A172 (cell line): ENCODE results near the gene SVOP. TPM values are rescaled to one million over a fixed set of nuclear protein-coding genes. Genes with fewer than 3 reads are reported as not detected.
"Not testable (repeated sequence)": the region's sequence is repeated elsewhere in the genome, so short reads cannot be mapped to it uniquely, and the experiment has no call there.

Experiments
- DNase-seq: peaks from one replicate; pipeline ENCODE4 v3.0.0-alpha.2; 2015; ENCODE audit warnings: low spot score
- total RNA-seq: library from RNA; depleted of rRNA; stranded (reverse); fragments of >200 nt; shearing (Covaris generic); gene quantifications from 2 replicates; pipeline ENCODE4 v1.2.3, GENCODE V29; 2014; rRNA removed

Gene SVOP
- total RNA-seq, 1 experiment from 2014 or later = not detected

DNA sequence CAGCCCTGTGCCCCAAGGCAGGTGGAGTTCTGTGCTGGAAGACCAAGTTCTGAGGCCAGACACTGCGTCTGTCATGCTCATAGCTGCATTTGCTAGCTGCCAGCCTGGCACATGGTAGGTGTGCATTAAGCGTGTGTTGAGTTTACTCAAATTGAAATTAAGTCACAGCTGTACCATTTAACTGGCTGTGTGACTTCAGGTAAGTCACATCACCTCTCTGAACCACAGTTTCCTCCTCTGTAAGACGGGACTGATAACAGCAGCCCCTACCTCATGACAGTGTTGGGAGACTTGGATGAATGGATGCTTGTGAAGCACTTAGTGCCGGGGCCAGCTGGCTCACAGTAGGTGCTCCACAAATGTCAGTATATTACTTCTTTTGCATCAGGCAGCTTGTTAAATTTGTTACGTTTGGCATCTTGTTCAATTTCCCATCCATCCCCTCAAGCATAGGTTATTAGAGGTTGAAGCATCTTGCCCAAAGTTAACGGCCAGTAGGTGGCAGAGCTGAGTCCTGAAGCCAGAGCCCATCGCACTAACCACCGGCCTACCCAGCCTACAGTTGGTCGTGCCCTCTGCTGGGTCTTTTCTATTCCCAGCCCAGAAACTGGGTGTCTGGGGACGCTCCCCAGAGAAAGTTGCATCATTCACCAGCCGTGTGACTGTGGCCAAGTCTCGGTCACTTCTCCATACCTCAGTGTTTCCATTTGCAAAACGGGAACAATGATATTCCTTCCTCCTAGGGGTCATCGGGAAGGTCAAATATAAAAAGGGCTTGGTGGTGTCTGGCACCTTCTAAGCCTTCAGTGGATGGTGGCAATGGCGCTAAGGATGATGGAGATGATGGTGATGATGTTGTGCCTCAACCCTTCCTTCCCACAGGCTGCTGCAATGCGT lies 136.5 kb downstream of the SVOP start:
- DNase-seq = peak; percentile 28

DNA sequence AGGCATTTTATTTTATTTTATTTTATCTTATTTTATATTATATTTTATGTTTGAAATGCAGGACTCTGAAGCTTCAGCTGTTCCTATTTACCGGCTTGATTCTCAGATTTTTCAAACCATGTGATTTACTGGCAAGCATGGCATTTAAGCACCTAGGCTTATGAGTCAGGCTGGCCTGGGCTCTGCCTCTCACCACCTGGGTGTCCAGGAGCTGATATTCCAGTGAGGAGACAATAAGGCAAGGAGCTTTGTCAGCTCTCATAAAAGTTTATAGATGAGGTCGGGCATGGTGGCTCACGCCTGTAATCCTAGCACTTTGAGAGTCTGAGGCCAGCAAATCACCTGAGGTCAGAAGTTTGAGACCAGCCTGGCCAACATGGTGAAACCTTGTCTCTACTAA lies 138.9 kb downstream of the SVOP start:
- peak; percentile 13 for DNase-seq

DNA sequence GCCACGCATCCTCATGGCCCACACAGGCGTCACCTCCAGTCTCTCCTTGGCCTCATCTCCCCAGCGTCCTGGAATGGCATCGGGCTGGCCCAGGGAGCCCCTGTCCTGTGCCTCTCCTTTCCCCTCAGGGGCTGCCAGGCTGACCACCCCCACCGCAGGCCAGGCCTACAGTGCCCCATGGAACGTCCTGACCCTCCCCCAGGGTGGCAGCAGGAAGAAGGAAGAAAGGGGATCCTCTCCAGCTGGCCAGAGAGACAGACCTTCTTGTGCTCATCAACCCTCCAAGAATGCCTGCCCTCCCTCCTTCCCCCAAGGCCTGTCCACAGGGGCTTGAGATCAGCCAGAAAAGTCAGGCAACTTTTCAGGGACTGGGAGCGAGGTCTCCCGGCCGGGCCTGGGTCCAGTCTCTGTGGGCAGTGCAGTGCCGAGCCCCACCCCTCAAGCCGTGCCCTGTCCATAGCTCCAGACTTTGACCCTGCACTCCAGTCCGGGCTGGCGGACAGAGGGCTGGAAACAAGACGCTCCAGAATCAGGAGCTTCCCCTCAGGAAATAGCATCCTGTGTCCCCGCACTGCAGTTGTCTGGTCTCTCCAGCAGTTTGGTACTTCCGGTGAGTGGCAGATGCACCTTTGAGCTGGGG lies 141.1 kb downstream of the SVOP start, which contains the start of gene DAO:
DAO (plus strand) TSS at position 478 of the 640 bp plus-strand sequence. CDS start 4,915 bp downstream, outside the sequence.
- DNase-seq = no peak

DNA sequence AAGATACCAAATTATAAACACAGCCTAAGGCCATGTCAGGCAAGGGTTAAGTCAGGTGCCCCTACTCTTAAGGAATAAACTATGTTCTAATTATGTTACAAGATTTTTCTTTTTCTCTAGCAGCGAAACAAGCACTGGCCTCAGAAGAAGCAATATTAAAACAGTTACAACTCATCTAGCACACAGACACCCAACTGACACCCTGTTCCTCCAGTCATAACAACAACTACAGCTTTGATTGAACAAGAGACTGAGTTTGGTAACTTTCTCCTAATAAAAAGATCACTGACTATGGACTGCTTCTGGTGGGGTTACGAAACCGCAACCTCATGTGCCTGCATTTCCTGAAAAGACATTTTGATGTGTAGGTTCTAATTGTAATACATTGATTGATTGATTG lies 144.3 kb downstream of the SVOP start:
- no peak for DNase-seq

DNA sequence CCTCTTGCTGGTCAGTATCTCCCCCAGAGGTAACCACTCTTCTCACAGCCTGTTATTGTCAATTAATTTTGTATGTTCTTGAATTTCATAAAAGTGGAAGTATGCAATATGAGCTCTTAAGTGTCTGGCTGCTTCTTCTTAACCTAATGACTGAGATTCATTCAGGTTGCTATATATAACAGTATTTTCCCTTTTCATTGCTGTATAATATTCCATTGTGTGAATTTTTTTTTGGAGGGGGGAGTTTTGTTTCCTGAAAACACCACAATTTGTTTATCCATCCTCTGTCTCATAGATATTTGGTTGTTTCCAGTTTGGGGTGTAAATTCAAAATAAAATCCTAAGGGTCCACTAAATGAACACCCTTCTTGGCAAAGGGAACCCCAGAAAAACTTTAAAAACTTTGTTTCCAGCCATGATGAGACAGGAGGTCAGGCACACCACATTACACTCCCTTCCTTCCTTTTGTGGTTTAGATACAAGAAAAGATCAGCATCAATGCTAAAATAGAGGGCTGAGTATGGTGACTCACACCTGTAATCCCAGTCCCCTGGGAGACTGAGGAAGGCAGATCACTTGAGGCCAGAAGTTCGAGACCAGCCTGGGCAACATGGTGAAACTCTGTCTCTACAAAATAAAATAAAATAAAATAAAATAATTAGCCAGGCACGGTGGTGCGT lies 145.0 kb downstream of the SVOP start:
- no peak for DNase-seq

DNA sequence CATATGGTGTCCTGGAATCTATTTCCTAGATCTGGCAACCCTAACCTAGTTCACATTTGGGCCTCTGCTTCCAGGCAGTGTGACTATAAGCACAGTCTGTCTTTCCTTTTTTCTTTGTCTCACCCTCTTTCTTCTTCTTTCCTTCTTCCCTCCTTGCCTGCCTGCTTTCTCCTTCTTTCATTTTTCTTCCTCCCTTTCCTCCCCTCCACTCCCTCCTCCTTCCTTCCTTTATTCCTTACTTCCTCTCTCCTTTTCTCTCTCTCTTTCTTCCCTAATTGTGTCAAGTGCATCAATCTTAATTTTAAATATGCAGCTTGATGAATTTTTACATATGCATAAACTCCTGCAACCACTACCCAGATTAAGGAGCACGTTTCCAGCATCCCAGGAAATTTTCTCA lies 145.6 kb downstream of the SVOP start:
- no peak for DNase-seq

DNA sequence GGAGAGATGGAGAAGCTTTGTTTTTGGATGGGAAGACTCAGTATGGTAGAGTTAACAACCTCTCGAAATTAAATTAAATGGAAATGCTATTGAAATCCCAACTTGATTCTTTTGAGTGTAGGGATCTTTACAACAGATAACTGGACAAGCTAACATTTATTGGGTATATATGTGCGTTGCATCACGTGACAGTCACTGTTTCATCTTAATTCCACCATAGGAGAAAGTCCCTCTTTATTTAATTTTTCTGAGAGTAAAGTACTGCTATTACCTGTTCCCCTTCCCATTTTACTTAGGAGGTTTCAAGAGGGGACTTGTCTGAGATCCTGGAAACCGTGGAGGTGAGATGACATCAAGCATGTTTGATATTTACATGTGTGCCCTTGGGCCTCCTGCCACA lies 152.1 kb downstream of the SVOP start:
- no peak for DNase-seq

DNA sequence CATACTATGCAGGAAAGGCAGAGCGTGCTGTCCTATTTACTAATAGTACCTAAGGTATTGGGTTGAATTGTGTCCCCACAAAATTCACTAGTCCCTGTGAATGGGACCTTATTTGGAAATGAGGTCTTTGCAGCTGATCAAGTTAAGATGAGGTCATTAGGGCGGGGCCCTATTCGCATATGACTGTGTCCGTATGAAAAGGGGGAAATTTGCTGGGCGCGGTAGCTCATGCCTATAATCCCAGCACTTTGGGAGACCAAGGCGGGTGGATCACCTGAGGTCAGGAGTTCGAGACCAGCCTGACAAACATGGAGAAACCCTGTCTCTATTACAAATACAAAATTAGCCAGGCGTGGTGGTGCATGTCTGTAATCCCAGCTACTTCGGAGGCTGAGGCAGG lies 154.8 kb downstream of the SVOP start:
- not testable (repeated sequence) for DNase-seq

DNA sequence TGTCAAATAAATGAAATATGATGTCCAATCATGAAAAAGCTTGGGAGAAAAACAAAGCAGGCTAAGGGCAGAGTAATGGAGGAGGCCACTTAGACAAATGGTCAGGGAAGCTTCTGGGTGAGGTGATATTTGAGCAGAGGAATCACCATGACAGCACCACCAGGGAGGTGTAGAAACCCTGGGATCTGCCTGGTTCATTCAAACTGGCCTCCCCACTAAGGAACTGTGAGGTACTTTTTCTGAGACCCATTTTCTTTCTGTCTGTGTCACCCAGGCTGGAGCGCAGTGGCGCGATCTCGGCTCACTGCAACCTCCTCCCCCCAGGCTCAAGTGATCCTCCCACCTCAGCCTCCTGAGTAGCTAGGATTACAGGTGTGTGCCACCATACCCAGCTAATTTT lies 155.7 kb downstream of the SVOP start:
- no peak for DNase-seq

DNA sequence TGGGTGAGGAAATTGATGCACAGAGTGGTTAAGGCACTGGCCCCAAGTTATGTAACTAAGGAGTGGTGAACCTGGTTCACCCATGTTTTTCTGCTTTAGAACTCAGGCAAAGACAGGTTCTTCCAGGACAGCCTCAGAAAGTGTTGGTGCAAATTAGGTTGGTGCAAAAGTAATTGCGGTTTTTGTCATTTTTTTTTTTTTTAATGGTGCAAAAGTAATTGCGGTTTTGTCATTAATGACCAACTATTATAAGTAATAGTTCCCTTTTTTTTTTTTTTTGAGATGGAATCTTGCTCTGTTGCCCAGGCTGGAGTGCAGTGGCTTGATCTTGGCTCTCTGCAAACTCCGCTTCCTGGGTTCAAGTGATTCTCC lies 158.3 kb downstream of the SVOP start:
- no peak for DNase-seq

DNA sequence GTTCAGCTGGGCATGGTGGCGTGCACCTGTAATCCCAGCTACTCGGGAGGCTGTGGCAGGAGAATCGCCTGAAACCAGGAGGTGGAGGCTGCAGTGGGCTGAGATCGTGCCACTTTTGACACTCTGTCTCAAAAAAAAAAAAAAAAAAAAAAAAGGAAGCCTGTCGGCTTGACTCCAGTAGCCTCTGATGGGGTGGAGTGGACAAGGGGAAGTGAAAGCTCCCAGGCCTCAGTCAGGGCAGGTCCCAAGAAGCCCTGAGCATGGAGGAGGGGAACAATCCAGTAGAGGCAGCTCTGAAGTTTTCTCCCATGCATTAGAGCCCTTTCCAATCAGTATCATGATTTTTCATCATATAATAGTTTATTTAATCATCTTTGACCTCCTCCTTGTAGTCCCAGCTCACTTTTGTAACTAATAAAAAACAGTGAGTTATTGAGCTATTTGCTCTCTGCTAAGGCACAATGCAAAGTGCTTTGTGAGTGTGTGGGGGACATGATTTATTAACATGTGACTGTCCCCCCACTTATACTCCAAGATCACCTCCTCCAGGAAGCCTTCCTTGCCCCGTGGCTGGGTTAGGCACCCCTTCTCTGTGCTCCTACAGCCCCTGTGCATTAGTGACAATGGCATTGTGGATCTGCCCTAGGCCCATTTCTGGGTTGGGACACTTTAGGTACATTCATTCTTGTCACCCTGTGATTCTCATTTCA lies 158.8 kb downstream of the SVOP start:
- DNase-seq = no peak

DNA sequence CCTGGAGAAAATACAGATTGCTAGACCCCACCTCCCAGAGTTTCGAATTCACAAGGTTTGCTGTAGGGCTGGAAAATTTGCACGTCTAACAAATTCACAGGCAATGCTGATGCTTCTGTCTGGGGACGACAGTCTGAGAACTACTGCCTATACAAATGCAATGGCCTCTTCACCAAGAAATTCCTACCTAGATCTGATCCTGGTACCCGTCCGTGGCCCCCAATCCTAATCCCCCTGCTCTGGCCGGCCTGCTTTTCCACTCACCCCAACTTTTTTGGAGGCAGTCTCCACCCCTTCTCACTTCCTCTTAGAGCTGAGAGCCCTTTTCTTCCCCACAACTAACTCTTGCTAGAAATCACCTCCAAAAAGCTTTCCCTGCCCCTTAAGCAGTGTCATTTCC lies 160.4 kb downstream of the SVOP start:
- DNase-seq = no peak

DNA sequence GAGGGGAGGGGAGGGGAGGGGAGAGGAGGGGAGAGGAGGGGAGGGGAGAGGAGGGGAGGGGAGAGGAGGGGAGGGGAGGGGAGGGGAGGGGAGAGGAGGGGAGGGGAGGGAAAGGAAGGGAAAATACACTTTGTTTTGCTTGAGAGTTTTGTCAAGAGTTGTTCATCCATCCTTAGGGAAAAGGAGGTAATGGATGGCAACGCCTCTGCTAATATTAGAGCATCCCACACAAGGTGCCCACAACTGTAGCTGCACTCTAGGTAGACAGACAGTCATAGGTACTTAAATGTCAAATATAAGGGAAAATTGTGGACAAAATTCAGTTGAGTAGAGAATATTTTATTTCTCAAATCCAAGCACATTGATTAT lies 161.0 kb downstream of the SVOP start:
- no peak for DNase-seq

DNA sequence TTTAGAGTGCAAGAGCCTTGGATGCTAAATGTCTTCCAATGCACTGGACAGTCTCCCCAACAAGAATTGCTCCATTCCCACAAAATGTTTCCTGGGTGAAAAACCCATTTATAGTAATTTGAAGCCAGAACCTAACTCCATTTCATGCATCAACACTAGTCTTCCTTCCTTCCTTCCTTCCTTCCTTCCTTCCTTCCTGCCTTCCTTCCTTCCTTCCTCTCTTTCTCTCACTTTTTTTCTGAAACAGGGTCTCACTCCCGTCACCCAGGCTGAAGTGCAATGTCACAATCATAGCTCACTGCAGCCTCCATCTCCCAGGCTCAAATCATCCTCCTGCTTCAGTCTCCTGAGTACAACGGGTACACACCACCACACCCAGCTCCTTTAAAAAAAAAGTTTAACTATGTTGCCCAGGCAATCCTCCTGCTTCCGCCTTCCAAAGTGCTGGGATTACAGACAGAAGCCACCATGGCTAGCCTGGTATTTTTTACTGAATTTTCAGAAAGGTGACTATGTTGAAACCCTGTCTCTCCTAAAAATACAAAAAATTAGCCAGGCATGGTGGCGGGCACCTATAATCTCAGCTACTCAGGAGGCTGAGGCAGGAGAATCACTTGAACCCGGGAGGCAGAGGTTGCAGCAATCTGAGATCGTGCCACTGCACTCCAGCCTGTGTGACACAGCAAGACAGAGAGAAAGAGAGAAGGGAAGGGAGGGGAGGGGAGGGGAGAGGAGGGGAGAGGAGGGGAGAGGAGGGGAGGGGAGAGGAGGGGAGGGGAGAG lies 161.5 kb downstream of the SVOP start:
- not testable (repeated sequence) for DNase-seq

DNA sequence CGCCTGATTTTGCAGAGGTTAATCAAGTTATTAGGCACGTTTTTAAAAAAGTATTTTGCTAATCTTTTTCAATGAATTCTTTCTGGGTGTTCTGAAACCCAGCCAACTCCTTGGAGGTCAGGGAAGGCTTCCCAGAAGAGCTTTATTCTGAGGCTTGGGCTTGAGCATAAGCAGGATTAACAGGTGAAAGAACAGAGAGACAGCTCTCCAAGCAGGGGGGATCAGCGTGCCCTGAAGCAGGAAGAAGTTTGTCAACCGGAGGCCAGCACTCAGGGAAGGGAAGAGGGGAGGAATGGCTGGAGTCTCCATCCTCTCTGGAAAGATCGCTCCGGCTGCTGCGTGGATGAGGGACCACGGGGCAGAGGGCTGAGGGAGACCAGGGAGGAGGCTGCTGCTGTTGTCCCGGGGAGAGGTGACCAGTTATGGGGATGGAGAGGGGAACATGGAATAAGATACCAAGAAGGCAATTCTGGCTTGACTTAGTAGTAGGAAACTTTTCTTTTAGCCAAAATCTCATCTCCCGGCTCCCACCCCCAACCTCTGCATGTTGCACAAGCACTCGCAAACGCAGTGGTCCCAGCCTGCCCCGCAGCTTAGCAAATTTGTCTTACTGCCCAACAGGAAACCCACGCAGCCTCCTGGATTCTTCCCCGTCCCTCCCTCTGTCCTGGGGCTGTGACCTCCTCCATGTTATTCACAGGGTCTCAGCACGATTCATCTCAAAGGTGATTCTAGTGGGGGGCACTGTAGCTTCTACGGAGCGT lies 162.4 kb downstream of the SVOP start:
- no peak for DNase-seq

Other genes starting within 250 kb of the SVOP start
- 6.9 and 7.4 TPM in 2 replicates for gene SSH1, start 163.5 kb downstream of the SVOP start, total RNA-seq
- not detected in 2 replicates for gene DAO, start 141.0 kb downstream of the SVOP start, total RNA-seq
- gene USP30, start 31.5 kb upstream of the SVOP start, total RNA-seq = 8.8 and 14.1 TPM in 2 replicates
- 21.6 and 28.9 TPM in 2 replicates for gene ALKBH2, start 72.4 kb upstream of the SVOP start, total RNA-seq
- gene UNG, start 76.5 kb upstream of the SVOP start, total RNA-seq = 60.1 and 112 TPM in 2 replicates
- gene ACACB, start 95.5 kb upstream of the SVOP start, total RNA-seq = 3.2 and 5.7 TPM in 2 replicates